Activated CD4-positive, alpha-beta T cell treated with anti-CD3 and anti-CD28 coated beads for 24 hours (primary cell): ENCODE data around the gene GBA3.

Experiments used
- DNase-seq, 2 donors: peaks; one replicate each; pipeline ENCODE4 v3.0.0-alpha.2; 2020; ENCODE audit warnings: low read depth in 2 of 2

GBA3 gene

GRCh38 chr4:22695917-22696316 is 3.2 kb downstream of the GBA3 start:
- DNase-seq, result no peak

- DNase-seq, result no peak
Measured at GRCh38 chr4:22703912-22704311, 11.2 kb downstream of the GBA3 start.

- DNase-seq, result no peak
Measured at GRCh38 chr4:22707390-22707789, 14.7 kb downstream of the GBA3 start.

GRCh38 chr4:22708961-22709360 is 16.2 kb downstream of the GBA3 start:
- no peak for DNase-seq

GRCh38 chr4:22712105-22712504 is 19.4 kb downstream of the GBA3 start:
- no peak for DNase-seq

GRCh38 chr4:22712529-22712928 is 19.8 kb downstream of the GBA3 start:
- DNase-seq, result no peak

- no peak for DNase-seq
Measured at GRCh38 chr4:22713841-22714240, 21.1 kb downstream of the GBA3 start.

- DNase-seq, result no peak
Measured at GRCh38 chr4:22719218-22719617, 26.5 kb downstream of the GBA3 start.

- DNase-seq, result no peak
Measured at GRCh38 chr4:22720091-22720490, 27.4 kb downstream of the GBA3 start.

GRCh38 chr4:22721204-22721603 is 28.5 kb downstream of the GBA3 start:
- no peak for DNase-seq

- no peak for DNase-seq
Measured at GRCh38 chr4:22730021-22730420, 37.3 kb downstream of the GBA3 start.

GRCh38 chr4:22733816-22734215 is 41.1 kb downstream of the GBA3 start:
- no peak for DNase-seq

GRCh38 chr4:22736912-22737311 is 44.2 kb downstream of the GBA3 start:
- DNase-seq, result no peak

- no peak for DNase-seq
Measured at GRCh38 chr4:22739968-22740367, 47.2 kb downstream of the GBA3 start.

- DNase-seq, result no peak
Measured at GRCh38 chr4:22741744-22742143, 49.0 kb downstream of the GBA3 start.

- no peak for DNase-seq
Measured at GRCh38 chr4:22743290-22743689, 50.6 kb downstream of the GBA3 start.

GRCh38 chr4:22744478-22745062 is 51.8 kb downstream of the GBA3 start:
- no peak for DNase-seq

- no peak for DNase-seq
Measured at GRCh38 chr4:22745234-22745633, 52.5 kb downstream of the GBA3 start.

GRCh38 chr4:22754116-22754515 is 61.4 kb downstream of the GBA3 start:
- DNase-seq, result no peak

- DNase-seq, result no peak
Measured at GRCh38 chr4:22762548-22762947, 69.8 kb downstream of the GBA3 start.

- no peak for DNase-seq
Measured at GRCh38 chr4:22764183-22764582, 71.4 kb downstream of the GBA3 start.

GRCh38 chr4:22766068-22766467 is 73.3 kb downstream of the GBA3 start:
- no peak for DNase-seq

GRCh38 chr4:22778547-22779163 is 85.9 kb downstream of the GBA3 start:
- no peak for DNase-seq

- DNase-seq, result no peak
Measured at GRCh38 chr4:22780317-22780716, 87.6 kb downstream of the GBA3 start.
